ENCODE results near the gene PTPRH. TPM values are rescaled to one million over a fixed set of nuclear protein-coding genes. Genes with fewer than 3 reads are reported as not detected.

Gene PTPRH
- total RNA-seq, 1 donor from 2014 or later, result 1.0 TPM

- TF ChIP-seq CTCF (IDR thresholded peaks at IDR 0.05; ENCODE audit: insufficient read depth, low read depth, low read length) (no peak), EZH2 (IDR thresholded peaks at IDR 0.05; ENCODE audit: insufficient read depth, low read length) (no peak)
- peaks cover 43% of the 10 kb centered on the region for H3K4me1 ChIP-seq (ENCODE audit: insufficient read depth, low read length)
- no peak overlapping the region for H3K27ac ChIP-seq (ENCODE audit: low read depth, low read length)
- peaks cover 74% of the 10 kb centered on the region for H4K20me1 ChIP-seq (ENCODE audit: insufficient read depth, low read length)
- no peaks in the 10 kb centered on the region for H3K27me3 ChIP-seq (ENCODE audit: insufficient read depth, low read length)
- H3K36me3 ChIP-seq (ENCODE audit: insufficient read depth, low read length), result no peaks in the 10 kb centered on the region
- peaks cover 79% of the 10 kb centered on the region for H3K79me2 ChIP-seq (ENCODE audit: insufficient read depth, low read length)
- FAIRE-seq (no peak), DNase-seq (ENCODE audit: low read depth) (peak; percentile 26)
- H3K4me3 ChIP-seq (ENCODE audit: insufficient read depth, low read depth, low read length), result peak overlapping the region; percentile 19
- no peak overlapping the region for H2AFZ ChIP-seq (ENCODE audit: low read depth, low read length)
- no peaks in the 10 kb centered on the region for H3K27me3 Mint-ChIP-seq (ENCODE audit: low read depth, unreplicated experiment)
- H3K4me2 ChIP-seq (ENCODE audit: low read length), result peak overlapping the region; percentile 100
- H3K9me3 Mint-ChIP-seq (ENCODE audit: unreplicated experiment), result no peaks in the 10 kb centered on the region
- H3K4me3 Mint-ChIP-seq (ENCODE audit: unreplicated experiment), result peak overlapping the region; percentile 99
- H3K4me1 Mint-ChIP-seq (ENCODE audit: low read depth, unreplicated experiment), result peaks cover 40% of the 10 kb centered on the region
- no peaks in the 10 kb centered on the region for H3K9me3 ChIP-seq (ENCODE audit: insufficient read depth, low read depth, low read length)
- H3K36me3 Mint-ChIP-seq (ENCODE audit: low read depth, unreplicated experiment), result peaks cover 6% of the 10 kb centered on the region
- peak overlapping the region; percentile 80 for H3K27ac Mint-ChIP-seq (ENCODE audit: unreplicated experiment)
- H3K9ac ChIP-seq (ENCODE audit: low read length), result no peak overlapping the region
These were observed 46.5 kb upstream of the PTPRH start for GRCh38 chr19:55255618-55256423.

GRCh38 chr19:55254625-55254977, 45.3 kb upstream of the PTPRH start:
- H3K4me2 ChIP-seq (ENCODE audit: low read length), result peak overlapping the region; percentile 13
- FAIRE-seq (no peak), DNase-seq (ENCODE audit: low read depth) (no peak)
- peaks cover 92% of the 10 kb centered on the region for H3K79me2 ChIP-seq (ENCODE audit: insufficient read depth, low read length)
- peaks cover 6% of the 10 kb centered on the region for H3K36me3 Mint-ChIP-seq (ENCODE audit: low read depth, unreplicated experiment)
- no peaks in the 10 kb centered on the region for H3K27me3 ChIP-seq (ENCODE audit: insufficient read depth, low read length)
- peaks cover 39% of the 10 kb centered on the region for H3K4me1 ChIP-seq (ENCODE audit: insufficient read depth, low read length)
- H3K4me3 Mint-ChIP-seq (ENCODE audit: unreplicated experiment), result no peak overlapping the region
- no peaks in the 10 kb centered on the region for H3K9me3 Mint-ChIP-seq (ENCODE audit: unreplicated experiment)
- no peak overlapping the region for H3K4me3 ChIP-seq (ENCODE audit: insufficient read depth, low read depth, low read length)
- H3K27ac ChIP-seq (ENCODE audit: low read depth, low read length), result no peak overlapping the region
- TF ChIP-seq EZH2 (IDR thresholded peaks at IDR 0.05; ENCODE audit: insufficient read depth, low read length), result no peak
- TF ChIP-seq CTCF (IDR thresholded peaks at IDR 0.05; ENCODE audit: insufficient read depth, low read depth, low read length), result no peak
- H3K27me3 Mint-ChIP-seq (ENCODE audit: low read depth, unreplicated experiment), result no peaks in the 10 kb centered on the region
- no peak overlapping the region for H2AFZ ChIP-seq (ENCODE audit: low read depth, low read length)
- H3K4me1 Mint-ChIP-seq (ENCODE audit: low read depth, unreplicated experiment), result peaks cover 41% of the 10 kb centered on the region
- no peaks in the 10 kb centered on the region for H3K36me3 ChIP-seq (ENCODE audit: insufficient read depth, low read length)
- no peak overlapping the region for H3K27ac Mint-ChIP-seq (ENCODE audit: unreplicated experiment)
- no peaks in the 10 kb centered on the region for H3K9me3 ChIP-seq (ENCODE audit: insufficient read depth, low read depth, low read length)
- peaks cover 86% of the 10 kb centered on the region for H4K20me1 ChIP-seq (ENCODE audit: insufficient read depth, low read length)
- no peak overlapping the region for H3K9ac ChIP-seq (ENCODE audit: low read length)

Data from astrocyte (in vitro differentiated cells and primary cell).